KMS-11 (cell line): Measurements from ENCODE around the gene TRIO.
"Not testable (repeated sequence)": the region's sequence is repeated elsewhere in the genome, so short reads cannot be mapped to it uniquely, and the experiment has no call there.

Experiments used
- H2AFZ ChIP-seq: fragments of 200-600 bp; sonication (generic); 2 replicates; pipeline ENCODE4 v1.6.1; 2016; ENCODE audit warnings: antibody characterized with exemption, mixed run types, low read depth
- H3K27ac ChIP-seq: fragments of 200-600 bp; sonication (generic); 2 replicates; pipeline ENCODE4 v1.6.1; 2016; ENCODE audit warnings: mild to moderate bottlenecking, mixed run types
- H3K27me3 ChIP-seq: fragments of 200-600 bp; sonication (generic); 2 replicates; pipeline ENCODE4 v1.6.1; 2017; ENCODE audit warnings: mild to moderate bottlenecking, low read depth, mixed run types, moderate library complexity; ENCODE audit not compliant: insufficient read depth
- H3K36me3 ChIP-seq: fragments of 200-600 bp; sonication (generic); 2 replicates; pipeline ENCODE4 v1.6.1; 2017; ENCODE audit warnings: mild to moderate bottlenecking, mixed run types; ENCODE audit not compliant: insufficient read depth
- H3K4me1 ChIP-seq: fragments of 200-600 bp; sonication (generic); 2 replicates; pipeline ENCODE4 v1.6.1; 2016; ENCODE audit warnings: mild to moderate bottlenecking, low read depth, mixed run types; ENCODE audit not compliant: poor library complexity, severe bottlenecking
- H3K4me2 ChIP-seq: fragments of 200-600 bp; sonication (generic); 2 replicates; pipeline ENCODE4 v1.7.0; 2016; ENCODE audit warnings: mild to moderate bottlenecking, mixed run types
- H3K4me3 ChIP-seq: fragments of 200-600 bp; sonication (generic); IDR thresholded peaks from 2 replicates; pipeline ENCODE4 v1.6.1; 2017; ENCODE audit warnings: low read depth, low read length, mixed read lengths; ENCODE audit not compliant: insufficient read depth
- H3K79me2 ChIP-seq: fragments of 200-600 bp; sonication (generic); 2 replicates; pipeline ENCODE4 v1.6.1; 2016; ENCODE audit warnings: low read depth, mixed run types; ENCODE audit not compliant: insufficient read depth
- H3K9ac ChIP-seq: fragments of 200-600 bp; sonication (generic); 2 replicates; pipeline ENCODE4 v1.6.1; 2016; ENCODE audit warnings: mild to moderate bottlenecking, mixed run types
- H4K20me1 ChIP-seq: fragments of 200-600 bp; sonication (generic); 2 replicates; pipeline ENCODE4 v1.6.1; 2016; ENCODE audit warnings: mild to moderate bottlenecking, mixed run types; ENCODE audit not compliant: insufficient read depth
- TF ChIP-seq, protein P1 (sequence below): fragments of 200-600 bp; sonication (generic); conservative IDR thresholded peaks from 2 replicates; pipeline ENCODE4 v1.6.1; 2017; ENCODE audit warnings: low read depth, mild to moderate bottlenecking, antibody characterized with exemption, low read length, moderate library complexity, mixed read lengths

TRIO gene

DNA sequence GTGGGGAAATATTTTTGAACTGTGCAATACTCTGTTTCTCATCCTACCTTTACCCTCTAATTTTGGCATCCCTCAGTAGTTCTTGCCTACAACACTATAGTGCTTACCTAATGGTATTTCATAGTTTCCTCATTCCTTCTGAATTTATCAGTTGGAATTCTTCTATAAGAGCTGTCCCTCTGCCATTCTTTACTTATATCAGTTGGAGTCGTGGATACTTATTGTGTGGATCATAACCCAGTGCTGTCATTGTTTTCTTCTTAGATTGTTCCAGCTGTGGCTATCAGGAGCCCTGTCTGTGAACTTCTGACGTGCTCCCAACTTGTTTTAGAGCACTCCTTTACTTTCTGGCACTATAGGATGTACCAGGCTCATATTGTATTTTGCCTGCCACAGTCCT is 292.3 kb downstream of the TRIO start:
- H4K20me1 ChIP-seq: no peaks in the 10 kb centered on the region

DNA sequence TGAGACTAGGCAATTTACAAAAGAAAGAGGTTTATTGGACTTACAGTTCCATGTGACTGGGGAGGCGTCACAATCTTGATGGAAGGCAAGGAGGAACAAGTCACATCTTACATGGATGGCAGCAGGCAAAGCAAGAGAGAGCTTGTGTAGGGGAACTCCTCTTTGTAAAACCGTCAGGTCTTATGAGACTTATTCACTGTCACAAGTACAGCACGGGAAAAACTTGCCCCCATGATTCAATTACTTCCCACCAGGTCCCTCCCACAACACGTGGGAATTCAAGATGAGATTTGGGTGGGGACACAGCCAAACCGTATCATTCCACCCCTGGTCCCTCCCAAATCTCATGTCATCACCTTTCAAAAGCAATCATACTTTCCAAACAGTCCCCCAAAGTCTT is 293.0 kb downstream of the TRIO start:
- H2AFZ ChIP-seq, H3K36me3 ChIP-seq, H4K20me1 ChIP-seq, H3K27ac ChIP-seq, H3K9ac ChIP-seq, H3K4me2 ChIP-seq, H3K79me2 ChIP-seq, H3K4me1 ChIP-seq, H3K4me3 ChIP-seq, H3K27me3 ChIP-seq: not testable (repeated sequence)

More for the DNA sequence above, 292.3 kb downstream of the TRIO start:
- Histone ChIP-seq H3K79me2 (no peaks in the 10 kb centered on the region), H3K36me3 (no peaks in the 10 kb centered on the region), H3K4me1 (no peaks in the 10 kb centered on the region), H3K27me3 (no peaks in the 10 kb centered on the region), H2AFZ (no peak overlapping the region), H3K9ac (no peak overlapping the region), H3K4me3 (no peak overlapping the region), H3K27ac (no peak overlapping the region), H3K4me2 (no peak overlapping the region)
- TF ChIP-seq, protein P1, sequence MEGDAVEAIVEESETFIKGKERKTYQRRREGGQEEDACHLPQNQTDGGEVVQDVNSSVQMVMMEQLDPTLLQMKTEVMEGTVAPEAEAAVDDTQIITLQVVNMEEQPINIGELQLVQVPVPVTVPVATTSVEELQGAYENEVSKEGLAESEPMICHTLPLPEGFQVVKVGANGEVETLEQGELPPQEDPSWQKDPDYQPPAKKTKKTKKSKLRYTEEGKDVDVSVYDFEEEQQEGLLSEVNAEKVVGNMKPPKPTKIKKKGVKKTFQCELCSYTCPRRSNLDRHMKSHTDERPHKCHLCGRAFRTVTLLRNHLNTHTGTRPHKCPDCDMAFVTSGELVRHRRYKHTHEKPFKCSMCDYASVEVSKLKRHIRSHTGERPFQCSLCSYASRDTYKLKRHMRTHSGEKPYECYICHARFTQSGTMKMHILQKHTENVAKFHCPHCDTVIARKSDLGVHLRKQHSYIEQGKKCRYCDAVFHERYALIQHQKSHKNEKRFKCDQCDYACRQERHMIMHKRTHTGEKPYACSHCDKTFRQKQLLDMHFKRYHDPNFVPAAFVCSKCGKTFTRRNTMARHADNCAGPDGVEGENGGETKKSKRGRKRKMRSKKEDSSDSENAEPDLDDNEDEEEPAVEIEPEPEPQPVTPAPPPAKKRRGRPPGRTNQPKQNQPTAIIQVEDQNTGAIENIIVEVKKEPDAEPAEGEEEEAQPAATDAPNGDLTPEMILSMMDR: no peak

DNA sequence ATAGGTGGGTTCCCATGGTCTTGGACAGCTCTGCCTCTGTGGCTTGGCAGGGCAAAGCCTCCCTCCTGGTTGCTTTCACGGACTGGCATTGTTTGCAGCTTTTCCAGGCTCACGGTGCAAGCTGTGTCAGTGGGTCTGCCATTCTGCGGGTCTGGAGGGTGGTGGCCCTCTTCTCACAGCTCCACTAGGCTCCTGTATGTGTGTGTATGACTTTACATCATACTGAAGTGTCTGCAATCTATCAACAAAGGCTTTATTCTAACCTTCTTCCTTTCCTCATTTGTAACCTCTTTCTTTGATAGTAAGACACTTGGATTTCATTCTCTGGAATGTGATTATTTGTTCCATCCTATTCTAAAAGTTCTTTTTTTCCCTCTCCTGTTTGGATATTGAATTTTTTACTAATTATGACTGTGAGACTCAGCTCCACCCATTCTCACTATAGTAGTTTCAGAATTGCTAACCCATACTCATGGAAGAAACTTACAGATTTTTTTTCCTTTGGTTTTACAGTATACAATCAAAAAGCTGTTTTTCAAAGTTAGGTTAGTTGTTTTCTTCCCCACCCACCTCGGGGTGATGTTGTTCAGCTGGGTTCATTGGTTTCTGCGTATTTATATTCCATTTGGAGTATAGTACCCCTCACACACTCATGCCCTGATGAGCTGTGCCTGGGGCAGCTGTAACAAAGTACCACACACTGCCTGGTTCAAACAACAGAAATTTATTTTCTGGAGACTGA is 293.8 kb downstream of the TRIO start:
- TF ChIP-seq, protein P1: no peak
- H3K4me2 ChIP-seq: no peak overlapping the region
- no peaks in the 10 kb centered on the region for H4K20me1 ChIP-seq
- H3K4me3 ChIP-seq: no peak overlapping the region
- H3K27me3 ChIP-seq: no peaks in the 10 kb centered on the region
- H3K79me2 ChIP-seq: no peaks in the 10 kb centered on the region
- no peak overlapping the region for H3K9ac ChIP-seq
- H3K27ac ChIP-seq: no peak overlapping the region
- H3K36me3 ChIP-seq: no peaks in the 10 kb centered on the region
- no peaks in the 10 kb centered on the region for H3K4me1 ChIP-seq
- no peak overlapping the region for H2AFZ ChIP-seq

DNA sequence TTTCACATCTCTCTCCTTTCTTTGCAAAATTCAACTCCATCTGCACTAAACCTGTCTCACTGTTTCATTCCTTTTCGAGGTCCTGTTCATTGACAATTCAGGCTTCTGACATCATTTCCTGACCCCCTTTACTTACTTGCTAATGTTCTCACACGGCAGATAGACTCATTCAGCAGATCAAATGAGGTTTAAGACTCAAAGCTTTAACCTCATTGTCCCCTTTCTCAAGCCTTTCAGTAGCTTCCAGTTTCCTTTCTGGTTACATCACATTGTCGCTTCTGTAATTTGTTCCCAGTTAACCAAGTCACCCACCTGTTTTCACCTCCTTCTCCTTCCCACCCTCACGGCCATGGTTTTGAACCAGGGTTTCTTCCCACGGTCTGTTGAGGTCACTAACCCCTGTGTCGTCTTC is 295.1 kb downstream of the TRIO start:
- H3K79me2 ChIP-seq: no peaks in the 10 kb centered on the region
- no peaks in the 10 kb centered on the region for H3K4me1 ChIP-seq
- no peak overlapping the region for H3K9ac ChIP-seq
- no peaks in the 10 kb centered on the region for H3K36me3 ChIP-seq
- no peak overlapping the region for H3K4me2 ChIP-seq
- H3K27ac ChIP-seq: no peak overlapping the region
- no peaks in the 10 kb centered on the region for H3K27me3 ChIP-seq
- TF ChIP-seq, protein P1: no peak
- no peak overlapping the region for H3K4me3 ChIP-seq
- no peak overlapping the region for H2AFZ ChIP-seq
- no peaks in the 10 kb centered on the region for H4K20me1 ChIP-seq

DNA sequence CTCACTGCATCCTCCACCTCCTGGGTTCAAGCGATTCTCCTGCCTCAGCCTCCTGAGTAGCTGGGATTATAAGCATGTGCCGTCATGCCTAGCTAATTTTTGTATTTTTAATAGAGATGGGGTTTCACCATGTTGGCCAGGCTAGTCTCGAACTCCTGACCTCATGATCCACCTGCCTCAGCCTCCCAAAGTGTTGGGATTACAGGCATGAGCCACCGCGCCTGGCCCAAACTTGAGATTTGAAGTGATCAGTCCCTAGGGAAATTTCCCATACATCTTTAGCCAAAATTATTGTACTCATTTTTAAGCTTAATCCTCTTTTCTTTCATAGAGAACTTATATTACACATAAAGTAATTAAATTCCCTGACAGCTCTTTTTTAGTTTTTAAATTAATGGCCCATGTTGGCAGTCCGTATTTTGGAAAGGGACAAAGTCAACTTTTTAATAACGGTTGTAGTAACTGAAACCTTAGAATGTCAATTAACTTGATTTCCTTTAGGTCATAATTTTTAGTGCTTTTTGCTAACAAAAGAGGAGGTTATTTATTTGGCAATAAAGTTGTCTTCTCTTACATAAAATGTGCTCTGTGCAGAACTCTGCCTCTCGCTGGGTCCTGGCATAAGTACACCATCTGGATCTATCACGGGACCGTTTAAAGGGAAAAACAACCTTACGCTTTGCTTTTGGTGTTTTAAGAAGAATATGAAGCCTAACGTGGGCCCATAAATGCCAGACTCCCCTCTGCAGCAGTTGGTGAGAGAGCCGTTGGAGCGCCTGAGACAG is 296.1 kb downstream of the TRIO start:
- H3K9ac ChIP-seq: no peak overlapping the region
- no peaks in the 10 kb centered on the region for H3K27me3 ChIP-seq
- H3K4me2 ChIP-seq: no peak overlapping the region
- H3K36me3 ChIP-seq: no peaks in the 10 kb centered on the region
- H3K79me2 ChIP-seq: no peaks in the 10 kb centered on the region
- no peaks in the 10 kb centered on the region for H3K4me1 ChIP-seq
- H3K4me3 ChIP-seq: no peak overlapping the region
- H4K20me1 ChIP-seq: no peaks in the 10 kb centered on the region
- TF ChIP-seq, protein P1: no peak
- H2AFZ ChIP-seq: no peak overlapping the region
- no peak overlapping the region for H3K27ac ChIP-seq
